ENCODE measurements around the gene FSTL4.

DNA sequence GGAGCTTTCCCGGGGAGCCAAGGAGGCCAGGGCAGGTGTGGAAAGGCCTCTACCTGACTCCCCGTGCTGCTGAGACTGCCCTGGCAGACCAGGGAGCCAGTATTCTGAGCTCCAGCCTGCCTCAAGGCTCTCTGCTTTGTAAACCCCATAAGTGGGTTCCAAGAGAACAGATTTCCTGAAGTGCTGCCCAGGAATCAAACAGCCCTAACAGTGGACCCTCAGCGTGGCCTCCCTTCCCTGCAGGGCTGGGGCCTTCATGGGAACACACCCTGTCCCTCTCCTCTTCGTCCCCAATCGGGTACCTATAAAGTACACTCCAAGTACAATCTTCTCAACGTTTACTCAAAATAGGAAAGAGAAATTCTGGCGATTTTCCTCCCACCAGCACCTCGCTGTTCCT lies 252.5 kb downstream of the FSTL4 start:
- TF ChIP-seq CTCF (IDR thresholded peaks at IDR 0.05) (no peak), POLR2A (IDR thresholded peaks at IDR 0.05) (no peak)

Measured in lower leg skin (tissue), 3 donors.